Measurements from ENCODE around the gene MBNL1.
A peak's percentile ranks its signal among the peaks of the same experiment; 100 is the strongest.

The MBNL1 gene

GRCh38 chr3:152488449-152488848, 219.7 kb downstream of the MBNL1 start:
- CTCF ChIA-PET: no interaction called here
- H3K27ac Mint-ChIP-seq: no peak overlapping the region
- no peak for DNase-seq

GRCh38 chr3:152491922-152492321, 223.2 kb downstream of the MBNL1 start:
- no peaks in the 10 kb centered on the region for H3K4me1 Mint-ChIP-seq
- no peaks in the 10 kb centered on the region for H3K9me3 Mint-ChIP-seq
- no peak overlapping the region for H3K27ac Mint-ChIP-seq
- peaks cover 11% of the 10 kb centered on the region for H3K27me3 Mint-ChIP-seq
- H3K36me3 Mint-ChIP-seq: no peaks in the 10 kb centered on the region
- no peak for DNase-seq
- CTCF ChIA-PET: interaction anchor here (0.8 to 1.2 kb wide), 3 partner anchors 9 to 14 kb away, joined by 3 to 4 read pairs (median 3); no protein-coding TSS in a partner anchor
- no peak overlapping the region for H3K4me3 Mint-ChIP-seq

More at GRCh38 chr3:152488449-152488848, 219.7 kb downstream of the MBNL1 start:
- H3K9me3 Mint-ChIP-seq: peaks cover 2% of the 10 kb centered on the region
- H3K27me3 Mint-ChIP-seq: no peaks in the 10 kb centered on the region
- H3K4me3 Mint-ChIP-seq: no peak overlapping the region
- H3K4me1 Mint-ChIP-seq: no peaks in the 10 kb centered on the region
- peaks cover 3% of the 10 kb centered on the region for H3K36me3 Mint-ChIP-seq

GRCh38 chr3:152496286-152496685, 227.6 kb downstream of the MBNL1 start:
- Mint-ChIP-seq H3K27ac (no peak overlapping the region), H3K36me3 (no peaks in the 10 kb centered on the region), H3K9me3 (no peaks in the 10 kb centered on the region), H3K4me3 (no peak overlapping the region), H3K27me3 (peaks cover 11% of the 10 kb centered on the region), H3K4me1 (peaks cover 17% of the 10 kb centered on the region)
- CTCF ChIA-PET: interaction anchor here (0.7 kb wide), 1 partner anchor 75 kb away, joined by 3 read pairs; no protein-coding TSS in a partner anchor
- no peak for DNase-seq

GRCh38 chr3:152496716-152497115, 228.0 kb downstream of the MBNL1 start:
- Mint-ChIP-seq H3K4me3 (no peak overlapping the region), H3K27me3 (peaks cover 11% of the 10 kb centered on the region), H3K36me3 (no peaks in the 10 kb centered on the region), H3K27ac (no peak overlapping the region), H3K4me1 (peaks cover 17% of the 10 kb centered on the region), H3K9me3 (no peaks in the 10 kb centered on the region)
- DNase-seq: no peak
- CTCF ChIA-PET: interaction anchor here (0.7 kb wide), 1 partner anchor 75 kb away, joined by 3 read pairs; no protein-coding TSS in a partner anchor

GRCh38 chr3:152497457-152497856, 228.7 kb downstream of the MBNL1 start:
- DNase-seq: no peak
- H3K27me3 Mint-ChIP-seq: peaks cover 11% of the 10 kb centered on the region
- peaks cover 2% of the 10 kb centered on the region for H3K36me3 Mint-ChIP-seq
- CTCF ChIA-PET: no interaction called here
- no peak overlapping the region for H3K4me3 Mint-ChIP-seq
- peaks cover 2% of the 10 kb centered on the region for H3K9me3 Mint-ChIP-seq
- H3K4me1 Mint-ChIP-seq: peaks cover 17% of the 10 kb centered on the region
- H3K27ac Mint-ChIP-seq: no peak overlapping the region

GRCh38 chr3:152497890-152498289, 229.2 kb downstream of the MBNL1 start:
- Mint-ChIP-seq H3K4me3 (no peak overlapping the region), H3K9me3 (peaks cover 2% of the 10 kb centered on the region), H3K4me1 (peaks cover 17% of the 10 kb centered on the region), H3K27me3 (peaks cover 11% of the 10 kb centered on the region), H3K27ac (no peak overlapping the region), H3K36me3 (peaks cover 2% of the 10 kb centered on the region)
- DNase-seq: no peak
- CTCF ChIA-PET: no interaction called here

GRCh38 chr3:152499791-152500385, 231.2 kb downstream of the MBNL1 start:
- Mint-ChIP-seq H3K36me3 (peaks cover 2% of the 10 kb centered on the region), H3K27ac (peak overlapping the region; percentile 11), H3K4me1 (peaks cover 17% of the 10 kb centered on the region), H3K9me3 (peaks cover 2% of the 10 kb centered on the region), H3K4me3 (no peak overlapping the region), H3K27me3 (peaks cover 11% of the 10 kb centered on the region)
- CTCF ChIA-PET: no interaction called here
- DNase-seq: no peak

GRCh38 chr3:152505926-152506325, 237.2 kb downstream of the MBNL1 start:
- Mint-ChIP-seq H3K27ac (peak overlapping the region; percentile 79), H3K9me3 (peaks cover 2% of the 10 kb centered on the region), H3K4me3 (no peak overlapping the region), H3K36me3 (peaks cover 2% of the 10 kb centered on the region), H3K4me1 (peaks cover 25% of the 10 kb centered on the region), H3K27me3 (no peaks in the 10 kb centered on the region)
- CTCF ChIA-PET: interaction anchor here (2.9 to 3.4 kb wide), 2 partner anchors 18 to 68 kb away, joined by 12 to 22 read pairs; no protein-coding TSS in a partner anchor
- peak; percentile 58 for DNase-seq

GRCh38 chr3:152508705-152509104, 240.0 kb downstream of the MBNL1 start:
- Mint-ChIP-seq H3K36me3 (no peaks in the 10 kb centered on the region), H3K4me1 (peaks cover 25% of the 10 kb centered on the region), H3K27ac (no peak overlapping the region), H3K4me3 (no peak overlapping the region), H3K27me3 (no peaks in the 10 kb centered on the region), H3K9me3 (no peaks in the 10 kb centered on the region)
- CTCF ChIA-PET: interaction anchor here (1.0 to 3.4 kb wide), 6 partner anchors 9 to 67 kb away, joined by 3 to 22 read pairs (median 6); no protein-coding TSS in a partner anchor
- DNase-seq: no peak

- Mint-ChIP-seq H3K9me3 (no peaks in the 10 kb centered on the region), H3K4me1 (peaks cover 8% of the 10 kb centered on the region), H3K4me3 (no peak overlapping the region), H3K27ac (no peak overlapping the region), H3K36me3 (no peaks in the 10 kb centered on the region), H3K27me3 (peaks cover 3% of the 10 kb centered on the region)
- DNase-seq: no peak
- CTCF ChIA-PET: interaction anchor here (0.7 to 1.3 kb wide), 3 partner anchors 10 to 14 kb away, joined by 3 to 4 read pairs (median 3); no protein-coding TSS in a partner anchor
Observed at GRCh38 chr3:152511904-152512303, 243.2 kb downstream of the MBNL1 start.

GRCh38 chr3:152513301-152513960, 244.7 kb downstream of the MBNL1 start:
- CTCF ChIA-PET: interaction anchor here (1.1 to 1.4 kb wide), 3 partner anchors 9 to 41 kb away, joined by 3 to 13 read pairs (median 3); no protein-coding TSS in a partner anchor
- no peaks in the 10 kb centered on the region for H3K9me3 Mint-ChIP-seq
- peaks cover 10% of the 10 kb centered on the region for H3K27me3 Mint-ChIP-seq
- DNase-seq: no peak
- H3K4me3 Mint-ChIP-seq: no peak overlapping the region
- H3K4me1 Mint-ChIP-seq: peaks cover 2% of the 10 kb centered on the region
- H3K36me3 Mint-ChIP-seq: no peaks in the 10 kb centered on the region
- no peak overlapping the region for H3K27ac Mint-ChIP-seq
